ENCODE results near the gene LAPTM4A. TPM values are rescaled to one million over a fixed set of nuclear protein-coding genes. Genes with fewer than 3 reads are reported as not detected.

The LAPTM4A gene
- total RNA-seq, 1 experiment from 2014 or later, result 131 TPM

DNA sequence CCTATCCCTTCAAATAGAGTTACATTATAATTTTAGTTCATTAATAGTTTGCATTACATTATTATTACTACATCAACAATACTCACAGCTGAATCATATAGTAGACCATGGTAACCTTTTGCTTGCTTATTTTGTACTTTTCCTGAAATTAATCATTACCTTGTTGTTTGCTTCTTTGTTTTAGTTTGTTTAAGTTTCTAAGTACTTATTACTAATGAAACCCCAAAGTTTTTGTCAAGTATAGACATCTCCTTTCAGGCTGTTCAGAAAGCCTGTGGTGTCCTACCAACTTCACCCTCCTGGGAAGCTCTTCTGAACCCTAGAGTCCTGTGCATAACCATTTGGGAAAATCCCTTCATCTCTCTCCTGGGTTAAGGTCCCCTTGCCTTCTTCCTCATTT is 43.5 kb upstream of the LAPTM4A start:
- H2BK5ac ChIP-seq (ENCODE audit: insufficient read length, low read length), result no peak overlapping the region
- Mint-ChIP-seq H3K9me3 (no peaks in the 10 kb centered on the region), H3K27ac (no peak overlapping the region)

More for the DNA sequence above, 43.5 kb upstream of the LAPTM4A start:
- no peak overlapping the region for H3K4me2 ChIP-seq (ENCODE audit: insufficient read depth, insufficient read length, low read length)
- H3K27me3 ChIP-seq (ENCODE audit: insufficient read depth, low read length), result no peaks in the 10 kb centered on the region
- H2AK5ac ChIP-seq (ENCODE audit: insufficient read length, low read length), result no peak overlapping the region
- H4K20me1 ChIP-seq (ENCODE audit: control insufficient read depth, insufficient read depth, insufficient read length), result no peaks in the 10 kb centered on the region
- no peak overlapping the region for H3K56ac ChIP-seq (ENCODE audit: insufficient read length, low read depth, low read length)
- no peaks in the 10 kb centered on the region for H3K9me3 ChIP-seq (ENCODE audit: control insufficient read depth, low read depth, low read length)
- no peak overlapping the region for H3K14ac ChIP-seq (ENCODE audit: insufficient read depth, low read length)
- H3K4me1 ChIP-seq (ENCODE audit: insufficient read depth, low read length), result no peaks in the 10 kb centered on the region; the same call in 1 of the 2 replicates
- no peak overlapping the region for H3K9ac ChIP-seq (ENCODE audit: extremely low read depth, insufficient read length, low read length)
- no peak overlapping the region for H3K18ac ChIP-seq (ENCODE audit: insufficient read length, low read depth, low read length)
- TF ChIP-seq CTCF (conservative IDR thresholded peaks at IDR 0.05), result no peak
- no peak overlapping the region for H4K8ac ChIP-seq (replicated peaks; ENCODE audit: insufficient read length, low read depth, low read length)
- H3T11ph ChIP-seq (ENCODE audit: low read length), result no peak overlapping the region
- H3K4me1 Mint-ChIP-seq, result peaks cover 21 to 26% of the 10 kb centered on the region in 2 experiments
- DNase-seq, result no peak
- no peak overlapping the region for H3K27ac ChIP-seq (ENCODE audit: insufficient read length, low read depth, low read length)
- H4K5ac ChIP-seq (ENCODE audit: insufficient read length, low read depth, low read length), result no peak overlapping the region
- no peak overlapping the region for H2AFZ ChIP-seq (ENCODE audit: low read length)
- H3K79me2 ChIP-seq (ENCODE audit: insufficient read depth, low read length), result no peaks in the 10 kb centered on the region
- peaks cover 6% of the 10 kb centered on the region for H3K27me3 Mint-ChIP-seq (ENCODE audit: low read depth)
- no peak overlapping the region for H2BK15ac ChIP-seq (ENCODE audit: low read depth, low read length)
- H2BK20ac ChIP-seq (ENCODE audit: low read depth, low read length, poor library complexity, severe bottlenecking), result no peak overlapping the region
- H3K4ac ChIP-seq (ENCODE audit: low read depth, low read length), result no peak overlapping the region
- H2BK120ac ChIP-seq (ENCODE audit: low read depth, low read length, poor library complexity, severe bottlenecking), result no peak overlapping the region
- H4K91ac ChIP-seq (ENCODE audit: insufficient read length, low read depth, low read length), result no peak overlapping the region
- no peak overlapping the region for H2BK12ac ChIP-seq (ENCODE audit: insufficient read length, low read depth, low read length)
- H3K79me1 ChIP-seq (ENCODE audit: insufficient read depth, low read depth, low read length, poor library complexity, severe bottlenecking), result no peaks in the 10 kb centered on the region
- no peaks in the 10 kb centered on the region for H3K36me3 Mint-ChIP-seq (ENCODE audit: insufficient read depth in 1 of 3, low read depth in 3 of 3)
- H3K23me2 ChIP-seq (ENCODE audit: insufficient read length, low read depth, low read length, poor library complexity, severe bottlenecking), result no peaks in the 10 kb centered on the region
- H3K4me3 Mint-ChIP-seq, result no peak overlapping the region
- no peak overlapping the region for H3K23ac ChIP-seq (ENCODE audit: insufficient read length, low read depth, low read length)

Data from H9 (cell line).